HUES48 (cell line): ENCODE data around the gene ITIH3.

ENCODE experiments used
- H3K27ac ChIP-seq: one replicate; pipeline ENCODE4 v1.7.0; 2013; ENCODE audit warnings: low read depth, low read length, inconsistent platforms
- H3K27me3 ChIP-seq: 2 replicates; pipeline ENCODE4 v1.6.1; 2013; ENCODE audit warnings: mild to moderate bottlenecking, low read length; ENCODE audit not compliant: control insufficient read depth, insufficient read depth
- H3K36me3 ChIP-seq: 2 replicates; pipeline ENCODE4 v1.6.1; 2013; ENCODE audit warnings: low read length; ENCODE audit not compliant: control insufficient read depth, insufficient read depth
- H3K4me1 ChIP-seq: 2 replicates; pipeline ENCODE4 v1.6.1; 2013; ENCODE audit warnings: mild to moderate bottlenecking, low read length; ENCODE audit not compliant: control insufficient read depth, insufficient read depth
- H3K4me3 ChIP-seq: 2 replicates; pipeline ENCODE4 v1.5.1; 2013; ENCODE audit warnings: mild to moderate bottlenecking, low read depth, low read length
- H3K9ac ChIP-seq: 2 replicates; pipeline ENCODE4 v1.6.1; 2013; ENCODE audit warnings: mild to moderate bottlenecking, low read depth, low read length, moderate library complexity
- H3K9me3 ChIP-seq: 2 replicates; pipeline ENCODE4 v1.6.1; 2013; ENCODE audit warnings: low read length; ENCODE audit not compliant: control insufficient read depth, insufficient read depth

The ITIH3 gene

GRCh38 chr3:52794612-52795099 lies at the start of gene ITIH3:
ITIH3 (plus strand) TSS chr3:52794796; CDS start chr3:52794804, 8 bp downstream.
- no peaks in the 10 kb centered on the region for H3K27me3 ChIP-seq
- H3K4me1 ChIP-seq, result no peaks in the 10 kb centered on the region
- no peak within 1 kb of the TSS for H3K9ac ChIP-seq
- no peak within 1 kb of the TSS for H3K4me3 ChIP-seq
- H3K27ac ChIP-seq, result no peak within 1 kb of the TSS
- no peaks in the 10 kb centered on the region for H3K9me3 ChIP-seq
- no peaks in the 10 kb centered on the region for H3K36me3 ChIP-seq

GRCh38 chr3:52752045-52752660 lies 42.4 kb upstream of the ITIH3 start:
- no peak overlapping the region for H3K9ac ChIP-seq
- no peaks in the 10 kb centered on the region for H3K4me1 ChIP-seq
- no peak overlapping the region for H3K4me3 ChIP-seq
- H3K36me3 ChIP-seq, result peaks cover 82% of the 10 kb centered on the region
- H3K9me3 ChIP-seq, result no peaks in the 10 kb centered on the region
- no peaks in the 10 kb centered on the region for H3K27me3 ChIP-seq
- no peak overlapping the region for H3K27ac ChIP-seq

DNA sequence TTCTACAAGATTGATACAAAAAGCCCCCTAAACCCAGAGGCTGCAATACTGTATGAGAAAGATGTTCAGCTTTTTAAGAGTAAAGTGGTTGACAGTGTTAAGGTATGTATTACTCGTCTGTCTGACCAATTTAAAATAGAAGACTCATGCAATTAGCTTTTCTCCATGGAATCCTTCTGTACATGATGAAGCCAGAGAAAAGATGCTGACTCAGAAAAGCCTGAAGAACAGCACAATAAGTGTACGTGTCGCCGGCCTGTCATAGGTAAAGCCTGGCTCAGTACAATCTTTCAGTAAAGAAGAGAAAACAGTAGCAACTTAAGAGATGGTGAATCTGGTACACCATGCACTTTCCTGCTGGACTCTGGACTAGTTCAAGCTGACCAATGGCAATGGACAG lies 40.2 kb upstream of the ITIH3 start:
- peaks cover 83% of the 10 kb centered on the region for H3K36me3 ChIP-seq
- H3K9me3 ChIP-seq, result no peaks in the 10 kb centered on the region
- no peak overlapping the region for H3K9ac ChIP-seq
- H3K27me3 ChIP-seq, result no peaks in the 10 kb centered on the region
- H3K27ac ChIP-seq, result no peak overlapping the region
- H3K4me3 ChIP-seq, result no peak overlapping the region
- no peaks in the 10 kb centered on the region for H3K4me1 ChIP-seq

DNA sequence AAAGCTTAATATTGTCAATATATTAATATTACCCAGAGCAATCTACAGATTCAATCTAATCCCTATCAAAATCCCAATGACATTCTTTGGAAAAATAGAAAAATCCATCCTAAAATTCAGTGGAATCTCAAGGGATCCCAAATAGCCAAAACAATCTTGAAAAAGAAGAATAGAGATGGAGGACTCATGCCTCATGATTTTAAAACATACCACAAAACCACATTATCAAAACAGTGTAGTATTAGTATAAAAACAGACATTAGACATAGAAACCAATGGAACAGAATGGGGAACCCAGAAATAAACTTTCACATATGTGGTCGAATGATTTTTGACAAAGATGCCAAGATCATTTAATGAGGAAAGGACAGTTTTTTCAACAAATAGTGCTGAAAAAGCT lies 38.5 kb upstream of the ITIH3 start:
- Histone ChIP-seq H3K27ac (no peak overlapping the region), H3K4me3 (no peak overlapping the region), H3K4me1 (no peaks in the 10 kb centered on the region), H3K9me3 (no peaks in the 10 kb centered on the region), H3K36me3 (peaks cover 82% of the 10 kb centered on the region), H3K27me3 (no peaks in the 10 kb centered on the region), H3K9ac (no peak overlapping the region)

GRCh38 chr3:52763466-52763865 lies 31.1 kb upstream of the ITIH3 start:
- Histone ChIP-seq H3K27me3 (no peaks in the 10 kb centered on the region), H3K27ac (no peak overlapping the region), H3K9ac (no peak overlapping the region), H3K4me3 (no peak overlapping the region), H3K36me3 (peaks cover 80% of the 10 kb centered on the region), H3K4me1 (no peaks in the 10 kb centered on the region), H3K9me3 (no peaks in the 10 kb centered on the region)

DNA sequence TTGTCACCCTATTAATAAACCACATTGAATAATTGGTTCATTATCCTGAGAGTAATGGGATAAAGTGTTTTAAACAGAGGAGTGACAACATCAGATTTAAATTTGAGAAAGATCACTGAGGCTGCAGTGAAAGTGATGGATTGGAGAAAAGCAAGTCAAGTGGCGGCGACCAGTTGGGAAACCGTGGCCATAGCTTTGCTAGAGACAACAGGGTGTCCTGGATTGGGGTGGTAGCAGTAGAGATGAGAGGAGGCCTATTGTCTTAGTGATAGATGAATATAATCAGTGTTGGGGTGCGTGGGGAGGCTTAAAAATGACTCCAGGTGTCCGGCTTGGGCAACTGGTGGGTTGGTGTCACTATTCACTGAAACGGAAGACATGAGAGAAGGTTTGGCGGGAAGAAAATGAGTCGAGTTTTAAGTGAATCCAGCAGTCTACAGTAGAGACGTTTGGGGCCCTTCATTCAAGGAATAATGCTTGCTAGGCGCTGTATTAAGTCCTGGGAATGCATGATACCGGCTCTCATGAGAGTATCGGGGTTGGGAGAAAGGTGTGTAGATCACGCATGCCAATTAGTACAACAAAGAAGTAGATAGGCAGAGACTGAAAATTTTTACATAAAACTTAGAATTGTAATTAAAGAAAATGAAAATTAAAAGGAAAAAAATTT lies 24.7 kb upstream of the ITIH3 start:
- H3K27ac ChIP-seq, result peak overlapping the region; percentile 93
- H3K4me3 ChIP-seq, result peak overlapping the region; percentile 77

GRCh38 chr3:52770496-52771333 lies 23.9 kb upstream of the ITIH3 start, which contains the start of gene NEK4:
NEK4 (minus strand) TSS chr3:52770940; CDS start chr3:52770746, 194 bp downstream.
- H3K9me3 ChIP-seq, result no peaks in the 10 kb centered on the region
- peaks cover 20% of the 10 kb centered on the region for H3K36me3 ChIP-seq
- peak within 1 kb of the TSS; percentile 93 for H3K27ac ChIP-seq
- no peaks in the 10 kb centered on the region for H3K4me1 ChIP-seq
- H3K4me3 ChIP-seq, result peak within 1 kb of the TSS; percentile 77
- H3K27me3 ChIP-seq, result no peaks in the 10 kb centered on the region
- H3K9ac ChIP-seq, result peak within 1 kb of the TSS; percentile 78

More for the DNA sequence above, 24.7 kb upstream of the ITIH3 start:
- Histone ChIP-seq H3K4me1 (no peaks in the 10 kb centered on the region), H3K9ac (peak overlapping the region; percentile 54), H3K36me3 (peaks cover 28% of the 10 kb centered on the region), H3K9me3 (no peaks in the 10 kb centered on the region), H3K27me3 (no peaks in the 10 kb centered on the region)

DNA sequence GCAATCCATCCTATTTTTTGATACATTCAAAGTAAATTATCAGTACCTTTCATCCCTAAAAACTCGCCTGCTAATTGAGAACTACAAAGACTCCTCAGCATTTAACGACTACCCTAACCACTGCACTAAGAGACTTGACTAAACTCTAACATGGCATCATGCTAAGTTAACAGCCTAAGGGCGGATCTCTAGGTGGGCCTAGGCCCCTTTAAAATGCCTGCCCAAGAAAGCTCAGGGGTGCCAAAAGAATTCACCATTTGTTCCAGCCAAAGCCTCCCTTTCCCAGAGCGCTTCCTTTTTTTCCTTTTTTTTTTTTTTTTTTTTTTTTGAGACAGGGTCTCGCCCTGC lies 23.3 kb upstream of the ITIH3 start:
- H3K9ac ChIP-seq, result peak overlapping the region; percentile 78
- H3K9me3 ChIP-seq, result no peaks in the 10 kb centered on the region
- no peaks in the 10 kb centered on the region for H3K27me3 ChIP-seq
- H3K36me3 ChIP-seq, result peaks cover 14% of the 10 kb centered on the region
- H3K27ac ChIP-seq, result peak overlapping the region; percentile 93
- H3K4me1 ChIP-seq, result no peaks in the 10 kb centered on the region
- peak overlapping the region; percentile 77 for H3K4me3 ChIP-seq

- Histone ChIP-seq H3K9ac (no peak overlapping the region), H3K4me3 (peak overlapping the region; percentile 77), H3K27ac (no peak overlapping the region)
Measured at GRCh38 chr3:52771702-52772101, 22.9 kb upstream of the ITIH3 start.

DNA sequence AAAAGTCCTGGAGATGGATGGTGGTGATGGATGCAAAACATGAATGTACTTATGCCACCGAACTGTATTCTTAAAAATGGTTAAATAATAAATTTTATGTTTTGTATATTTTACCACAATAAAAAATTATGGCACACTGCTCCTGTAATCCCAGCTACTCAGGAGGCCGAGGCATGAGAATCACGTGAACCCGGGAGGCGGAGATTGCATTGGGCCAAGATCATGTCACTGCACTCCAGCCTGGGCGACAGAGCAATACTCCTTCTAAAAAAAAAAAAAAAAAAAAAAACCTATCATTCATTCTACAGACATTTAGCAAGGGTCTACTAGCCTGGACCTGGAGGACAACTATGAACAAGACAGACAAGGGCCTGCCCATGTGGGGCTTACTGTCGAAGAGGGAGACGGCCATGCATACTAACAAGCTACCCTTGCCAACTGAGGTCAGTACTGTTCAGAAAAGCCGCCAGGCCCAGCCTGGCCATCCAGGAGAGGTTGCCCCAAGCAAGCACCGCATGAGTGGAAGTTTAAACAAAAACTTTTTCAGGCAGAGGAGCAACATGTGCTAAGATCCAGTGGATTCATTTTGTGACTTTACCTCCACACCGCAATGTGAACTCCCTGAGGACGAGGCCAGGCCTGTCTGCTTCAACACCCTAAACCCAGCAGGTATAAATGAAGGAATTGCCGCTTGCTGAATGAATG lies 21.1 kb upstream of the ITIH3 start:
- H3K4me3 ChIP-seq, result no peak overlapping the region
- 0 out of 2 replicates have a peak, but pooled peaks cover 1% of the 10 kb centered on the region for H3K36me3 ChIP-seq
- no peak overlapping the region for H3K27ac ChIP-seq
- H3K9me3 ChIP-seq, result no peaks in the 10 kb centered on the region
- no peaks in the 10 kb centered on the region for H3K4me1 ChIP-seq
- H3K9ac ChIP-seq, result no peak overlapping the region
- no peaks in the 10 kb centered on the region for H3K27me3 ChIP-seq

More at GRCh38 chr3:52771702-52772101, 22.9 kb upstream of the ITIH3 start:
- Histone ChIP-seq H3K27me3 (no peaks in the 10 kb centered on the region), H3K9me3 (no peaks in the 10 kb centered on the region), H3K4me1 (no peaks in the 10 kb centered on the region), H3K36me3 (peaks cover 11% of the 10 kb centered on the region)
